Endodermal cell (in vitro differentiated cells): ENCODE data around the gene GJA1. TPM values are rescaled to one million over a fixed set of nuclear protein-coding genes. Genes with fewer than 3 reads are reported as not detected.

Experiments
- DNase-seq: peaks from one replicate; pipeline ENCODE4 v3.0.0-alpha.2; 2017
- H3K27ac ChIP-seq: 2 replicates; pipeline ENCODE4 v1.5.1; 2013; ENCODE audit warnings: mild to moderate bottlenecking, low read depth, low read length, moderate library complexity
- H3K27me3 ChIP-seq: 2 replicates; pipeline ENCODE4 v1.6.1; 2013; ENCODE audit warnings: mild to moderate bottlenecking, low read length, moderate library complexity; ENCODE audit not compliant: insufficient read depth, control insufficient read depth, poor library complexity, severe bottlenecking
- H3K36me3 ChIP-seq: 2 replicates; pipeline ENCODE4 v1.7.0; 2013; ENCODE audit warnings: mild to moderate bottlenecking, low read length, moderate library complexity; ENCODE audit not compliant: control insufficient read depth, insufficient read depth
- H3K4me1 ChIP-seq: one replicate; pipeline ENCODE4 v1.7.0; 2013; ENCODE audit warnings: low read length; ENCODE audit not compliant: control insufficient read depth, insufficient read depth
- H3K4me3 ChIP-seq: 2 replicates; pipeline ENCODE4 v1.5.1; 2013; ENCODE audit warnings: mild to moderate bottlenecking, low read length, moderate library complexity
- H3K9ac ChIP-seq: 2 replicates; pipeline ENCODE4 v1.6.1; 2013; ENCODE audit warnings: mild to moderate bottlenecking, low read length, moderate library complexity; ENCODE audit not compliant: poor library complexity, severe bottlenecking; ENCODE audit errors: extremely low read depth
- H3K9me3 ChIP-seq: 2 replicates; pipeline ENCODE4 v1.6.1; 2013; ENCODE audit warnings: mild to moderate bottlenecking, low read length, moderate library complexity; ENCODE audit not compliant: control insufficient read depth
- H3K27ac Mint-ChIP-seq: 2 replicates; pipeline ENCODE4 v1.8.0; 2020; ENCODE audit warnings: mixed read lengths
- H3K27me3 Mint-ChIP-seq: 2 replicates; pipeline ENCODE4 v1.8.0; 2021; ENCODE audit warnings: mild to moderate bottlenecking, mixed read lengths; ENCODE audit not compliant: insufficient read depth
- H3K36me3 Mint-ChIP-seq: 2 replicates; pipeline ENCODE4 v1.8.0; 2020; ENCODE audit warnings: low read depth, mixed read lengths
- H3K4me1 Mint-ChIP-seq: 2 replicates; pipeline ENCODE4 v1.8.0; 2020; ENCODE audit warnings: mixed read lengths
- H3K4me3 Mint-ChIP-seq: 2 replicates; pipeline ENCODE4 v1.8.0; 2020; ENCODE audit warnings: mild to moderate bottlenecking, moderate library complexity, mixed read lengths
- H3K9me3 Mint-ChIP-seq: 2 replicates; pipeline ENCODE4 v1.8.0; 2020; ENCODE audit warnings: mild to moderate bottlenecking, mixed read lengths
- WGBS, 2 experiments: methylation state at CpG; one replicate each; pipeline versions ENCODE4 v1.1.5 to v1.1.7; 2013; ENCODE audit warnings: missing lambda C conversion rate in 2 of 2, mixed read lengths in 1 of 2; ENCODE audit not compliant: insufficient coverage in 1 of 2, insufficient read length in 1 of 2; 5-methylcytosine and 5-hydroxymethylcytosine counted together
- total RNA-seq, 2 donors: library from RNA; stranded (reverse); fragmentation: NEBNext Ultra II Directional in 1 of 2; extraction: Animal tissue kit (Norgen Biotek cat#: 25700) in 1 of 2; gene quantifications; 2 replicates in 1 of 2; 3 replicates in 1 of 2; pipeline ENCODE4 v1.2.1, GENCODE V29; 2021
- TF ChIP-seq, protein P1 (sequence below): fragments of 200-600 bp; sonication (generic); conservative IDR thresholded peaks from 2 replicates; pipeline ENCODE4 v1.5.0; 2021; ENCODE audit warnings: antibody characterized with exemption, mild to moderate bottlenecking

Gene GJA1
- total RNA-seq, 2 donors from 2014 or later = 706 to 1,121 TPM

DNA sequence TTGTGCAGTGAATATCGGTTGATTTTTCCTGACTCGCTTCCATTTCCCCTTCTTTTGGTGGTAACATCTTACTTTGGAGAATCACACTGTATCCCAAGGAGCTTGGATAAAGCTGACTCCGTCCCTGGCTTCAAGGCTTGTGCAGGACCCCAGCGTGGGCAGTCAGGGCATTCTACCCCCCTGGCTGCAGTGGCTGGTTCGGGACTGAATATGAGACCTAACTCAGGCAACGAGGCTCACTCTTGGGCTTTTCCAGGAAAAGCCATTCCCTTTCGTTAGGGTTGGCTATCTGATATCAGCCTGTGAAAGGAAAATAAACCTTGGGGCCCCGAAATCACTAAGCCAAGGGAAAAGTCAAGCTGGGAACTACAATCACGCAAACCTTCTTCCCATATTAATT is 30.1 kb upstream of the GJA1 start:
- Mint-ChIP-seq H3K4me3 (no peak overlapping the region), H3K4me1 (peaks cover 16% of the 10 kb centered on the region), H3K27ac (no peak overlapping the region), H3K9me3 (no peaks in the 10 kb centered on the region), H3K36me3 (no peaks in the 10 kb centered on the region), H3K27me3 (no peaks in the 10 kb centered on the region)
- DNase-seq = no peak
- H3K4me3 ChIP-seq = no peak overlapping the region
- 85 to 90% methylated on average over 6 to 9 of the region's 9 CpGs for WGBS, 2 experiments
- H3K9ac ChIP-seq = no peak overlapping the region
- TF ChIP-seq, protein P1, sequence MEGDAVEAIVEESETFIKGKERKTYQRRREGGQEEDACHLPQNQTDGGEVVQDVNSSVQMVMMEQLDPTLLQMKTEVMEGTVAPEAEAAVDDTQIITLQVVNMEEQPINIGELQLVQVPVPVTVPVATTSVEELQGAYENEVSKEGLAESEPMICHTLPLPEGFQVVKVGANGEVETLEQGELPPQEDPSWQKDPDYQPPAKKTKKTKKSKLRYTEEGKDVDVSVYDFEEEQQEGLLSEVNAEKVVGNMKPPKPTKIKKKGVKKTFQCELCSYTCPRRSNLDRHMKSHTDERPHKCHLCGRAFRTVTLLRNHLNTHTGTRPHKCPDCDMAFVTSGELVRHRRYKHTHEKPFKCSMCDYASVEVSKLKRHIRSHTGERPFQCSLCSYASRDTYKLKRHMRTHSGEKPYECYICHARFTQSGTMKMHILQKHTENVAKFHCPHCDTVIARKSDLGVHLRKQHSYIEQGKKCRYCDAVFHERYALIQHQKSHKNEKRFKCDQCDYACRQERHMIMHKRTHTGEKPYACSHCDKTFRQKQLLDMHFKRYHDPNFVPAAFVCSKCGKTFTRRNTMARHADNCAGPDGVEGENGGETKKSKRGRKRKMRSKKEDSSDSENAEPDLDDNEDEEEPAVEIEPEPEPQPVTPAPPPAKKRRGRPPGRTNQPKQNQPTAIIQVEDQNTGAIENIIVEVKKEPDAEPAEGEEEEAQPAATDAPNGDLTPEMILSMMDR = no peak
- H3K27ac ChIP-seq = no peak overlapping the region
- H3K36me3 ChIP-seq = no peaks in the 10 kb centered on the region
- H3K9me3 ChIP-seq = no peaks in the 10 kb centered on the region
- H3K4me1 ChIP-seq = no peaks in the 10 kb centered on the region
- H3K27me3 ChIP-seq = no peaks in the 10 kb centered on the region

DNA sequence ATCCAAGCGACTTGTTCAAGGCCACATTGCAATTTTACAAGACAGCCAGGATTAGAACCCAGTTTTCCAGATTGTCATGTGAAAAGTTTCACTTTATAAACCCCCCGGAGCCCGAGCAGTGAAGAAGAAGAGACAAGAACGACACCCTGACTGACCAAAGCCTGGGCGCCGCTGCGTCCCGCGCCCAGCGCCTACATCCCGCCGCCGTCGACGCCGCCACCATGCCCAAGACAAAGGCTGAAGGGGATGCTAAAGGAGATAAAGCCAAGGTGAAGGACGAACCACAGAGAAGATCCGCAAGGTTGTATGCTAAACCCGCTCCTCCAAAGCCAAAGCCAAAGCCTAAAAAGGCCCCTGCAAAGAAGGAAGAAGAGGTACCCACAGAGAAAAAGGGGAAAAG is 27.1 kb upstream of the GJA1 start:
- H3K4me3 ChIP-seq = no peak overlapping the region
- H3K36me3 ChIP-seq = no peaks in the 10 kb centered on the region
- no peak overlapping the region for H3K4me3 Mint-ChIP-seq
- no peaks in the 10 kb centered on the region for H3K9me3 Mint-ChIP-seq
- no peaks in the 10 kb centered on the region for H3K27me3 Mint-ChIP-seq
- TF ChIP-seq, protein P1 = no peak
- no peak overlapping the region for H3K27ac ChIP-seq
- no peaks in the 10 kb centered on the region for H3K27me3 ChIP-seq
- no peak for DNase-seq
- H3K9ac ChIP-seq = no peak overlapping the region
- H3K36me3 Mint-ChIP-seq = no peaks in the 10 kb centered on the region
- no peaks in the 10 kb centered on the region for H3K4me1 ChIP-seq
- H3K27ac Mint-ChIP-seq = no peak overlapping the region
- H3K4me1 Mint-ChIP-seq = peaks cover 16% of the 10 kb centered on the region
- H3K9me3 ChIP-seq = no peaks in the 10 kb centered on the region
- 94 to 97% methylated on average over 19 of the region's 19 CpGs for WGBS, 2 experiments

DNA sequence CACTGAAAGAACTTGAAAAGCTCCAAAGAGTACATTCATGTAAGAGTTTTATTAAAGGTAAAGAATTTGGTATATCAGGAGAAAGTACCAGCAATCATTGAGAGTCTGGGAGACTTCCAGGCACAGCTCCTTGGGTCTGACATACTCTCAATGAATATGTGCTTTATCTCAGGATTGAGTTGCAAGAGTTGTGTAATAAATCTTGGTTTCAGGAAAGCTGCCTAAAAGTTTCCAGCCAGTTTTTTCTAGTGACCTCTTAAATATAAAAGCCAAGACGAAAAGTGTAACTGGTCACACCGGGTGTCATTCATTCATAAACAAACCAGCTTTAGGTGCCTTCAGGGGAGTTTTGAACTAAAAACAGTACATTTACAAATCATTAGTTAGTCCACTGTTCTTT is 21.6 kb upstream of the GJA1 start:
- H3K27me3 ChIP-seq = no peaks in the 10 kb centered on the region
- H3K27ac ChIP-seq = no peak overlapping the region
- no peaks in the 10 kb centered on the region for H3K4me1 ChIP-seq
- no peak overlapping the region for H3K9ac ChIP-seq
- H3K4me1 Mint-ChIP-seq = no peaks in the 10 kb centered on the region
- no peak overlapping the region for H3K4me3 Mint-ChIP-seq
- no peak overlapping the region for H3K27ac Mint-ChIP-seq
- peaks cover 14% of the 10 kb centered on the region for H3K9me3 ChIP-seq
- no peaks in the 10 kb centered on the region for H3K36me3 Mint-ChIP-seq
- H3K9me3 Mint-ChIP-seq = peaks cover 16% of the 10 kb centered on the region
- no peak overlapping the region for H3K4me3 ChIP-seq
- DNase-seq = no peak
- 86 to 100% methylated on average over 2 of the region's 2 CpGs for WGBS, 2 experiments
- H3K36me3 ChIP-seq = no peaks in the 10 kb centered on the region
- TF ChIP-seq, protein P1 = no peak
- H3K27me3 Mint-ChIP-seq = no peaks in the 10 kb centered on the region
